AG04450 (cell line): ENCODE results near the gene TRIM66. TPM values are rescaled to one million over a fixed set of nuclear protein-coding genes. Genes with fewer than 3 reads are reported as not detected.

ENCODE experiments used
- CTCF ChIA-PET: fragments of 300-600, 350-600 bp; formaldehyde crosslinking; extraction: SDS; loops from one replicate; lab custom pipeline; 2022; ENCODE audit warnings: antibody characterized with exemption, inconsistent platforms; lab: Charles Lee
- POLR2A ChIA-PET: fragments of 350-600 bp; formaldehyde crosslinking; extraction: SDS; loops from one replicate; lab custom pipeline; 2021; ENCODE audit warnings: antibody characterized with exemption, inconsistent platforms; lab: Yijun Ruan, JAX
- DNase-seq: peaks from one replicate; pipeline ENCODE4 v3.0.0-alpha.2; 2011; ENCODE audit warnings: low read depth, low spot score
- H3K27ac ChIP-seq: one replicate; pipeline ENCODE4 v1.5.1; 2012; ENCODE audit warnings: low read depth, low read length, control low read depth
- H3K27me3 ChIP-seq: one replicate; pipeline ENCODE4 v1.6.0; 2012; ENCODE audit warnings: low read length; ENCODE audit not compliant: control insufficient read depth, insufficient read depth
- H3K4me3 ChIP-seq: 2 replicates; pipeline ENCODE4 v1.5.1; 2011; ENCODE audit warnings: mild to moderate bottlenecking, low read depth, low read length, control low read depth
- H3K9me3 ChIP-seq: 2 replicates; pipeline ENCODE4 v1.5.1; 2012; ENCODE audit warnings: low read length; ENCODE audit not compliant: control insufficient read depth, insufficient read depth
- polyA plus RNA-seq: library from polyadenylated mRNA; depleted of rRNA; stranded (reverse); fragments of >200 nt; gene quantifications from 2 replicates; pipeline ENCODE4 v1.2.3, GENCODE V29; 2011
- TF ChIP-seq, protein P1 (sequence below): IDR thresholded peaks from 2 replicates; pipeline ENCODE4 v1.5.1; 2011; ENCODE audit warnings: low read depth, low read length, control low read depth, inconsistent platforms

Gene TRIM66
- polyA plus RNA-seq, 1 experiment, result 6.3 TPM

DNA sequence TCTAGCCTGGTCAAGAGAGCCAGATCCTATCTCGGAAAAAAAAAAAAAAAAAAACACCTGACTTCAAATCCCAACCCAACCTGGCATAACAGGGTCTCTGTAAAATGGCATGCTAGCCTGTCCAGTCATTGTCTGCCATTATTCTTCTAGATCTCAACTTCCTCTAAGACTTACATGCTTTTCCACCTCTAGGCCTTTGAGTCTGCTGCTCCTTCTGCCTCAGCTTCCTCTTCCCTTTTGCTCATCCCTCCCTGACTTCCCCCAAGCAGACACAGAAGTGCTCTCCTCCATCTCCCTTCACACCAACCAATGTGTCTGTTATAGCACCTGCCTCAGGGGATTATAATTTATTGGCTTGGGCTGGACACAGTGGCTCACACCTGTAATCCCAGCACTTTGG is 96.3 kb downstream of the TRIM66 start:
- no peak overlapping the region for H3K4me3 ChIP-seq

DNA sequence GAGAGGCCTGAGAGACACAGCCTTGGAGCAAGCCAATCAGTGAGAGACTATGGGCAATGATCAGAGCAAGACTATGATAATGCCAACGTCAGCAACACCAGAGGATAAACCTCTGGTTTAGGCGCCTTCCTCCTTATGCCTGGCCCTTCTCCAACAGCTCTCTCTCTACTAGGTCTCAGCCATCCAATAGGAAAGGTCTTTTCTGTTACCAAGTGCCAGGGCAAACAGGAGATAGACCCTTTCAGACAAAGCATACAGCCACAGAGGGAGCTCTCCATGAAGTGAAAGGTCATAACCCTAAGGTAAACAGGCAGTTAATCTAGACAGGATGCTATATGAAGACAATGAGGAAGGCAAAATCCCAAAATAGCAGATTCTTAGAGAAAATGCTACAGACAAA is 98.0 kb downstream of the TRIM66 start:
- Histone ChIP-seq H3K27ac (no peak overlapping the region), H3K27me3 (no peaks in the 10 kb centered on the region), H3K4me3 (no peak overlapping the region), H3K9me3 (no peaks in the 10 kb centered on the region)
- TF ChIP-seq, protein P1, sequence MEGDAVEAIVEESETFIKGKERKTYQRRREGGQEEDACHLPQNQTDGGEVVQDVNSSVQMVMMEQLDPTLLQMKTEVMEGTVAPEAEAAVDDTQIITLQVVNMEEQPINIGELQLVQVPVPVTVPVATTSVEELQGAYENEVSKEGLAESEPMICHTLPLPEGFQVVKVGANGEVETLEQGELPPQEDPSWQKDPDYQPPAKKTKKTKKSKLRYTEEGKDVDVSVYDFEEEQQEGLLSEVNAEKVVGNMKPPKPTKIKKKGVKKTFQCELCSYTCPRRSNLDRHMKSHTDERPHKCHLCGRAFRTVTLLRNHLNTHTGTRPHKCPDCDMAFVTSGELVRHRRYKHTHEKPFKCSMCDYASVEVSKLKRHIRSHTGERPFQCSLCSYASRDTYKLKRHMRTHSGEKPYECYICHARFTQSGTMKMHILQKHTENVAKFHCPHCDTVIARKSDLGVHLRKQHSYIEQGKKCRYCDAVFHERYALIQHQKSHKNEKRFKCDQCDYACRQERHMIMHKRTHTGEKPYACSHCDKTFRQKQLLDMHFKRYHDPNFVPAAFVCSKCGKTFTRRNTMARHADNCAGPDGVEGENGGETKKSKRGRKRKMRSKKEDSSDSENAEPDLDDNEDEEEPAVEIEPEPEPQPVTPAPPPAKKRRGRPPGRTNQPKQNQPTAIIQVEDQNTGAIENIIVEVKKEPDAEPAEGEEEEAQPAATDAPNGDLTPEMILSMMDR, result no peak
- ChIA-PET CTCF (interaction anchor here (0.6 to 1.5 kb wide), 7 partner anchors 13 to 543 kb away, joined by 3 to 6 read pairs (median 4); no protein-coding TSS in a partner anchor), POLR2A (interaction anchor here (0.6 to 0.9 kb wide), 2 partner anchors 10 to 17 kb away, joined by 3 read pairs; no protein-coding TSS in a partner anchor)
- DNase-seq, result no peak

More for the DNA sequence above, 96.3 kb downstream of the TRIM66 start:
- POLR2A ChIA-PET, result no interaction called here
- TF ChIP-seq, protein P1, result no peak
- Histone ChIP-seq H3K27me3 (no peaks in the 10 kb centered on the region), H3K27ac (no peak overlapping the region), H3K9me3 (no peaks in the 10 kb centered on the region)
- CTCF ChIA-PET, result no interaction called here
- DNase-seq, result no peak

DNA sequence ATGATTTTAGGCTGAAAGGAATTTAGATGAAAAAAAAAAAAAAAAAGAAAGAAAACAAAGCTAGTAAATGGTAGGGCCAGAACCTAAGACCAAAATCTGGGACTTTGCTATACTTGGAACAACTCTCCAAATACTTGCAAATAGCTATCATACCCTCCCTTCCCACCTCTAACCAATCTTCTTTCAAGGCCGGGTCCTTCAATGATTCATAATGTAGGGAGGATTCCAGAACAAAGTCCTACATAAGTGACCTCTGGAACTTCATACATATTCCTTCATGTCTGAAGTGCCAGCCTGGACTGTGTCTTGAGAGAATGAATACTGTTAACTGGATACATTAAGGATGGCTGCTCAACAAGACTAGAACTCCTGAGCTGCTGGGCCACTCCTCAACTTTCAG is 98.4 kb downstream of the TRIM66 start:
- TF ChIP-seq, protein P1, result no peak
- no peaks in the 10 kb centered on the region for H3K9me3 ChIP-seq
- ChIA-PET CTCF (interaction anchor here (0.6 to 1.5 kb wide), 9 partner anchors 14 to 542 kb away, joined by 3 to 6 read pairs (median 4); no protein-coding TSS in a partner anchor), POLR2A (interaction anchor here (0.6 to 0.9 kb wide), 2 partner anchors 10 to 18 kb away, joined by 3 read pairs; no protein-coding TSS in a partner anchor)
- DNase-seq, result no peak
- H3K27me3 ChIP-seq, result no peaks in the 10 kb centered on the region
- no peak overlapping the region for H3K4me3 ChIP-seq
- no peak overlapping the region for H3K27ac ChIP-seq

DNA sequence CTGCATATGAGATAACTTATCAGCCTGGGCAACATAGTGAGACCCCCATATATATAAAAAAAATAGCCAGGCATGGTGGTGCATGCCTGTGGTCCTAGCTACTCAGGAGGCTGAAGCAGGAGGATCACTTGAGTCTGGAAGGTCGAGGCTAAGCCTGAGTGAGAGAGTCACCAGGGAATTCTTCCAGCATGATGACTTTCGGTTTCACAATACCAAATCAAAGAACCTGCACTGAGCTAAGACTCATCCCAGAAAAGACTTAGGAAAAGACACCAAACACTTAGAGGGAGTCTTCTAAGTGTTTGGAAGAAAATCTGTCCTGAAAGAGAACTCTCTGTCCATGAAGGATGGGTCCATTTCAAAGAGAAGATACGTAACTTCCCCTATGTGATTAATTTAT is 101.2 kb downstream of the TRIM66 start:
- ChIA-PET CTCF (interaction anchor here (1.9 kb wide), 1 partner anchor 14 kb away, joined by 6 read pairs; no protein-coding TSS in a partner anchor), POLR2A (no interaction called here)
- DNase-seq, result no peak

More for the DNA sequence above, 101.2 kb downstream of the TRIM66 start:
- no peak overlapping the region for H3K27ac ChIP-seq
- H3K9me3 ChIP-seq, result no peaks in the 10 kb centered on the region
- no peak overlapping the region for H3K4me3 ChIP-seq
- H3K27me3 ChIP-seq, result no peaks in the 10 kb centered on the region
- TF ChIP-seq, protein P1, result no peak
